ENCODE measurements around the gene ADIPOQ.
"Not testable (repeated sequence)": the region's sequence is repeated elsewhere in the genome, so short reads cannot be mapped to it uniquely, and the experiment has no call there.

ADIPOQ gene

DNA sequence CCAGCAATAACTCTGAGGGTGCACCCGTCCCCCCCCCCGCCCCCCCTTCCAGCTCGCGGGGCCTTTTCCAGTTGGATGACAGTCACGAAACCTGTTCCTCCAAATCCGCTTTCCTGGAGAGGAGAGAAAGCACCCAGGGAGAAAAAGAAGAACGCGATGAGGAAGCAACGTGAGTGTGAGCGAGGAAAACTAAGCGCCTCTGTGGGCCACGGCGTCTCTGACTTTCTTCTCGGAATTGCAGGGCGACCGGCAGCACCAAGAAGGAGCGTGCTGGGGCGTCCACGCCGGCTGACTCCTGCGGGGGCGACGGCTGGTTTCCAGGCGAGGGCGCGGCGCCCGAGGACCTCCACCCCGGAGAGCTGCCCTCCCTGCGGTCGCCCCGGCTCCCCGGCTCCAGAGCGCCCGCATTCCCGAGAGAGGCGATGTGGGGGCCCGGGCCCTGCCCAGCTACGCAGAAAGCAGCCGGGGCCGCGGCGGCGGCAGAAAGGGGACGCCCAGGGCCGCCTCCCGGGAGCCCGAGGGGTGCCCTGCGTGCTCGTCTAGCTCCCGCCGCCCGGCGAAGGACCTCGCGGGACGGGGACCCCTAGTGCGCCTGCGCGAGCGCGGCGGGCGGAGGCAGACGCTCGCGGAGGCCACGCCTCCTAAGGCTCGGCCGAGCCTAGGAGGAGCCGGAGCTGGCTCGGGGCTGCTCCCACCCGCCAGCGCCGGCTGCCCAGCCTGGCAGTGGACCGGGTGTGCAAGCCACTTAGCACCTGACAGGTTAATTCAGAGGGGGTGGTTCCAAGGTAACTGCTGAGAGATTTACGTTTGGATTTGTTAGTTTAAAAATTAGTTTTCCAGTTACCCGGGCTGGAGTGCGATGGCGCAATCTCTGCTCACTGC lies 15.3 kb upstream of the ADIPOQ start:
- DNase-seq, result peak; percentile 93

DNA sequence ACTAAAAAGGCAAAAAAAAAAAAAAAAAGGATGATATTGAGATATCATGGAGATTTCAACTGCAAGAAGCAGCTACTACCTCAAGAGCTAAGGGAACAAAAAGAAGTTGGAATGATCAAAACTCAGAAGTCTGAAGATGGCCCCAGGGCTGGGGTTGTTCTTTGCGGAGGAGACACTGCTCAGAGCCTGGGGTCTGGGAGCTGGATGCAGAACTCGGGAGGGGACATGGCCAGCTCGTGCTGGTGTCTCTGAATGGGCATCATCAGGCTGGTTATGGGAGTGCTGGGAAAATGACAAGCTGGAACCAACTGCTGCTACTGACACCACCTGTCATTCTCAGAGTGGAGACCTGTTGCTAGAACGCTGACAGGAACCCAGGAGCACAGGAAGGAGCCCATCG lies 14.2 kb upstream of the ADIPOQ start:
- DNase-seq, result no peak

DNA sequence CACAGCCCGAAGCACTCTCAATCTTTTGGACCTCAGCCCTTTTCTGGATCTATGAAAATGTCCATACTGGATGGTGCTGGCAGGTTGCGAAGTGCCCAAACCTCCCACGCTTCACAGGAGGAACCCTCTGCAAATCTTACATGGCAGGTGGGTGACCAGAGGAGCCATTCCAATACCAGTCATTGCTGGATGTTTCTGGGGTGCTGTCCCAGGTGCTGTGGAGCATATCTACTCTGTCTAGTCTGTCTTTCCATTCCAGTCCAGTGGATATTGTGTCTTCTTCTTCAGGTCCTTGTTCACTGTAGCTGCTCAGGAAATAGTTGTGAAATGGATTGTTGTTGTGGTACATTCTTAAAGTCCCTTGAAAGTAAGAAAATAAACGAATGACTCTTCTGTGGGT lies 10.7 kb upstream of the ADIPOQ start:
- no peak for DNase-seq

DNA sequence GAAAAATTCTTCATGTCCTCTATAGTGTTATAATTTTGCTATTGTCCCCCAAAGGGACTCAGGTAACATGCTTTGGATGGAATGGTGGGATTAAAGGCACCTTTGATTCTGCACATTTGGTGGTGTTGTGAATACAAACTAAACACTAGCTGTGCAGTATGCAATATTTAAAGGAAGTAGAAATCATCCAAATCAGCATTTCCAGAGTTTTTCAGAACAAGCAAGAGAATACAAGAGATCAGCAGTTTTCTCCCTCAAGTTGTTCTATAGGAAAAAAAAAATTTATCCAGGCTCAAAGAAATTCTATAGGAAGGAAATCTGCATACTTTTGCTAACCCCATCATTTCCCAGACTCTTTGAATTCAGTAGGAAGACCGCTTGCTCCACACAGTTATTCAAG lies 10.2 kb upstream of the ADIPOQ start:
- no peak for DNase-seq

DNA sequence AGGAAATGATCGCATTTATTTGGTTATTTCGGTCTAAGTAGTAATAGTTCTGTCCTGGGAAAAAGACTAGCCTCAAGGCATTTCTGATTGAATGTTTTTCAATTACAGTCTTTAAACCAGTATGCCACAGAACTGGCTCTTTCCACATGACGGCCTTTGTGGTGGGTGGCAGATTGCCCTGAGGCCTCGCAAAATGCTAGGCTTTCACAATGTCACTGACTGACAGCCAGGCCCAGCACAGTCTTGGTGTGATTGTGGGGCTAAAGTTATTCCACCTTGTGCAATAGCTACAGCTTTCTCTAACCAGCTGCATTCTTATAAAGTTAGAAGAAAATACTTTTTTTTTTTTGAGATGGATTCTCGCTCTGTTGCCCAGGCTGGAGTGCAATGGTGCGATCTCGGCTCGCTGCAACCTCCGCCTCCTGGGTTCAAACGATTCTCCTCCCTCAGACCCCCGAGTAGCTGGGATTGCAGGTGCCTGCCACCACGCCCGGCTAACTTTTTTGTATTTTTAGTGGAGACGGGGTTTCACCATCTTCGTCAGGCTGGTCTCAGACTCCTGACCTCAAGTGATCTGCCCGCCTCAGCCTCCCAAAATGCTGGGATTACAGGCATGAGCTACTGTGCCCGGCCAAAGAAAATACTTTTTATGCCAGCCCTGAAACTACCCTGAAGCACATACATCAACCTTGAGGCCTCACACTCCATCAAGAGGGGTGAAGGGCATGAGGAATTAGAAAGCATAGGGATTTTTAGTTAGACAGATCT lies 2.5 kb upstream of the ADIPOQ start:
- DNase-seq, result no peak

DNA sequence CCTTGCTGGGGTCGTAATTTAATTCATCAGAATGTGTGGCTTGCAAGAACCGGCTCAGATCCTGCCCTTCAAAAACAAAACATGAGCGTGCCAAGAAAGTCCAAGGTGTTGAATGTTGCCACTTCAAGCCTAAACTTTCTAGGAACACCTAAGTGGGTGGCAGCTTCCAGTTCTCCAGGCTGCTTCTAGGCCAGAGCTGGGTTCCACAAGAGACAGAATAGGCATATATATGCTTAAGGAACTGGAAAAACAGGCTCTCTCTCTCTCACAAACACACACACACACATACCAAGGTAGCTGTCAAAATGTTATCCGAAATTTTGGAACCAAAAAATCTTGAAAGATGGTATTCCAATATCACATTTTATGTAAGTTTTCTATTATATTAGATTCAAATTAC lies 890 bp upstream of the ADIPOQ start:
- DNase-seq, result no peak

DNA sequence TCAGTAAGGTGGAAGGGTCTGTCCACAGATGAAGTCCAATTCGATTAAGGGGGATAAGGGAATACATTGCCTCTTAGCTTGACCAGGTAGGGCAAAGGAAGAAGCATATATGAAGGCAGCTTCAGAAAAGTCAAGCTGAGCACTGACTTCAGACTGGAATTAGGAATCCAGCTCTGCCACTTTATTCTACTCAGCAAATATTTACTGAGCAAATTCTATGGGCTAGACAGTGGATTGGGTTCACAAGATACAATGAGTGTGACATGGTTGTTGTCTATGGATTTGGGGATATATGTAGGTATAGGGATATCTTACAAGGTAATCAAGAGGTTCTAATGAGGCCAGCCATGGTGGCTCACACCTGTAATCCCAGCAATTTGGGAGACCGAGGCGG lies 526 bp downstream of the ADIPOQ start:
- no peak for DNase-seq

DNA sequence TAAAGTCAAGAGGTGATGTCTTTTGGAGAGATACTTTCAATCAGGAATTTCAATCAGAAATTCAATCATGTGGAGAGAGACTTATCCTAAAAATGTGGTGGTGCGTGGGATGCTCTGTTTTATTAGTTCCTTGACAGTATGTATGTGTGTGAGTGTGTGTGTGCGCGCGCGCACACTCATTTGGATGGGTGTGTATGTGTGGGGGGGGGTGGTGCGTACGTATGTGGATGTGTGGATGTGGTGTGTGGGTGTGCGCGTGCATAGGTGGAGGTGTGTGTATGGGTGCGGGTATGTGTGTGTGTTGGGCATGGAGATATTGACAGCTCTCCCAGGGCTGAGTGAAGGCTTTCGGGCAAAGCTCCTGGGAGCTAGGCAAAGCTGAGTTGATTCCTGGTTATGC lies 2.4 kb downstream of the ADIPOQ start:
- DNase-seq, result no peak

DNA sequence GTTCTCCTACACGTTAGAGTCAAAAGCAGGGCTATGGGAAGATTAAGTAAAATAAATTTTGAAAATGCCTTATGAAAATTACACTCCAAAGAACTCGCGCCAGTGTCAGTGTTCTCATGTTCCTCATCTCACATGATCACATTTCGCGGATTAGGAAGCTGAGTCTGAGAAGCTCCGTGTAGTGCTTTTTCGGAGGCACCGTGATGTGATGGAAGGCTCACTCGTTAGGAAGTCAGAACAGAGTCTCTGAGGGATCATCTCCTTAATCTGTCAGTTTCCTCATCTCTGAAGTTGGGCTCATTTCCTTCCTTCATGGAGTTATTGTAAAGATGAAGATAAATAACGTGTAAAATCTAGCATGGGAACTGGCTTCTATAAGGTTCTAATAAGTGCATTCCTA lies 3.2 kb downstream of the ADIPOQ start:
- no peak for DNase-seq

DNA sequence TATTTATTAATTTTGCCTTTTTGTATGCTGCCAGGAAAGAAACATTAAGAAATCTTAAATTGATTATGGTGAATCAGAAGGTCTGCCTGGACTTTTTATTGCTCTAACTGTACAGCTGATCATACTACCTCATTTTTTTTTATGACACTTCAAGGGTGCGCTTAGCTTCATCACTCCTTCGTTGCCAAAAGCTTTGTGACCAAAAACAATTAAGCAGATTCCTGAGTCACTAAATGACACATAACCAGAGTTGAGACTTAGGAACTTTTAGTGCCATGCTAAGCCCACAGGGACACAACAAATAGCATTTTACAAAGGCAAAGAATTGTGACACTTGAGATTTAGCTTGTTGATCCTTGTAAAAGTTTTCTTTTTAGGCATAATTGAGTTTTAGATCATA lies 4.9 kb downstream of the ADIPOQ start:
- no peak for DNase-seq

DNA sequence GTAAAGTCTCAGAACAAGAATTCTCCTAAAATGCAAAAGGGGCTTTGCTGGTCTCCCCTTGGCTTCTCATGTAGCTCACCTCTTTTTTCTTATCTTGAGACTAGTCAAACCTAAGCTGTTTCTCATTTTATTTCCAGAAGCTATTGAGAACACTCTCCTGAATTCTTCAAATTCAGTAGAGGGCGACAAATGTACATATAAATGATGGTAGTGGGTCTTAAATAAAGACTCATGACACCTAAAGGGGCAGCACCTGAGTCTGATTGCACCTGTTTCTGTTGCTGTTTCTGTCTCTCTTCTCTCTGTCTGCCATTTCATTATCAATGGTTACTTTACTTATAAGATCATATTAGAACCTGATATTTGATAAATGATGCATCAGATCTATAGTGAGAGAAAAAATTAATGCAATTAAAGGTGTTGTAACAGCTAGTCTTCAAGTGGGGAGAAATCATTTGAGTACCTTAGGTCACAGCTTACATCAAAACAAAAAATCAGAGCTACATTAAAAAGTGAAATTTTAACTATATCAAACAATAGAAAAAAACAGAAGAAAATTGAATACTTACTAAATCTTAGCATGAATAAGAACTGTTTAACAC lies 7.0 kb downstream of the ADIPOQ start:
- peak; percentile 76 for DNase-seq

DNA sequence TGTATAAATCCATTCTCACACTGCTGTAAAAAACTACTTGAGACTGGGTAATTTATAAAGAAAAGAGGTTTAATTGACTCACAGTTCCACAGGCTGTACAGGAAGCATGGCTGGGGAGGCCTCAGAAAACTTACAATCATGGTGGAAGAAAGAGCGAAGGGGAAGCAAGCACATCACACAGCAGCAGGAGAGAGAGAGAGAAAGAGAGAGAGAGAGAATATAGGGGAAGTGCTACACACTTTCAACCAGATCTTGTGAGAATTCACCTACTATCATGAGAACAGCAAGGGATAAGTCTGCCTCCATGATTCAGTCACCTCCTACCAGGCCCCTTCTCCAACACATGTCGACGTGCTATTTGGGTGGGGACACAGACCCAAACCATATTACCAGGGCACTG lies 9.3 kb downstream of the ADIPOQ start:
- DNase-seq, result not testable (repeated sequence)

DNA sequence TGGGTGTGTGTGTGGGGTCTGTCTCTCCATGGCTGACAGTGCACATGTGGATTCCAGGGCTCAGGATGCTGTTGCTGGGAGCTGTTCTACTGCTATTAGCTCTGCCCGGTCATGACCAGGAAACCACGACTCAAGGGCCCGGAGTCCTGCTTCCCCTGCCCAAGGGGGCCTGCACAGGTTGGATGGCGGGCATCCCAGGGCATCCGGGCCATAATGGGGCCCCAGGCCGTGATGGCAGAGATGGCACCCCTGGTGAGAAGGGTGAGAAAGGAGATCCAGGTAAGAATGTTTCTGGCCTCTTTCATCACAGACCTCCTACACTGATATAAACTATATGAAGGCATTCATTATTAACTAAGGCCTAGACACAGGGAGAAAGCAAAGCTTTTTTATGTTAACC lies 10.5 kb downstream of the ADIPOQ start:
- DNase-seq, result no peak

DNA sequence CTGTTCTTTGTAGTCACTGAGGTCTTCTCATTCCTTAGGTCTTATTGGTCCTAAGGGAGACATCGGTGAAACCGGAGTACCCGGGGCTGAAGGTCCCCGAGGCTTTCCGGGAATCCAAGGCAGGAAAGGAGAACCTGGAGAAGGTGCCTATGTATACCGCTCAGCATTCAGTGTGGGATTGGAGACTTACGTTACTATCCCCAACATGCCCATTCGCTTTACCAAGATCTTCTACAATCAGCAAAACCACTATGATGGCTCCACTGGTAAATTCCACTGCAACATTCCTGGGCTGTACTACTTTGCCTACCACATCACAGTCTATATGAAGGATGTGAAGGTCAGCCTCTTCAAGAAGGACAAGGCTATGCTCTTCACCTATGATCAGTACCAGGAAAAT lies 11.6 kb downstream of the ADIPOQ start:
- DNase-seq, result no peak

DNA sequence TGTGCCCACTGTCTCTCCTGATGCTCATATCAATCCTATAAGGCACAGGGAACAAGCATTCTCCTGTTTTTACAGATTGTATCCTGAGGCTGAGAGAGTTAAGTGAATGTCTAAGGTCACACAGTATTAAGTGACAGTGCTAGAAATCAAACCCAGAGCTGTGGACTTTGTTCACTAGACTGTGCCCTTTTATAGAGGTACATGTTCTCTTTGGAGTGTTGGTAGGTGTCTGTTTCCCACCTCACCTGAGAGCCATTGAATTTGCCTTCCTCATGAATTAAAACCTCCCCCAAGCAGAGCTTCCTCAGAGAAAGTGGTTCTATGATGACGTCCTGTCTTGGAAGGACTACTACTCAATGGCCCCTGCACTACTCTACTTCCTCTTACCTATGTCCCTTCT lies 12.4 kb downstream of the ADIPOQ start:
- DNase-seq, result no peak

DNA sequence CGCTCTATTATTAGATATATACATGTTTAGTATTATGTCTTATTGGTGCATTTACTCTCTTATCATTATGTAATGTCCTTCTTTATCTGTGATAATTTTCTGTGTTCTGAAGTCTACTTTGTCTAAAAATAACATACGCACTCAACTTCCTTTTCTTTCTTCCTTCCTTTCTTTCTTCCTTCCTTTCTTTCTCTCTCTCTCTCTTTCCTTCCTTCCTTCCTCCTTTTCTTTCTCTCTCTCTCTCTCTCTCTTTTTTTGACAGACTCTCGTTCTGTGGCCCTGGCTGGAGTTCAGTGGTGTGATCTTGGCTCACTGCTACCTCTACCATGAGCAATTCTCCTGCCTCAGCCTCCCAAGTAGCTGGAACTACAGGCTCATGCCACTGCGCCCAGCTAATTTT lies 15.2 kb downstream of the ADIPOQ start:
- DNase-seq, result no peak

DNA sequence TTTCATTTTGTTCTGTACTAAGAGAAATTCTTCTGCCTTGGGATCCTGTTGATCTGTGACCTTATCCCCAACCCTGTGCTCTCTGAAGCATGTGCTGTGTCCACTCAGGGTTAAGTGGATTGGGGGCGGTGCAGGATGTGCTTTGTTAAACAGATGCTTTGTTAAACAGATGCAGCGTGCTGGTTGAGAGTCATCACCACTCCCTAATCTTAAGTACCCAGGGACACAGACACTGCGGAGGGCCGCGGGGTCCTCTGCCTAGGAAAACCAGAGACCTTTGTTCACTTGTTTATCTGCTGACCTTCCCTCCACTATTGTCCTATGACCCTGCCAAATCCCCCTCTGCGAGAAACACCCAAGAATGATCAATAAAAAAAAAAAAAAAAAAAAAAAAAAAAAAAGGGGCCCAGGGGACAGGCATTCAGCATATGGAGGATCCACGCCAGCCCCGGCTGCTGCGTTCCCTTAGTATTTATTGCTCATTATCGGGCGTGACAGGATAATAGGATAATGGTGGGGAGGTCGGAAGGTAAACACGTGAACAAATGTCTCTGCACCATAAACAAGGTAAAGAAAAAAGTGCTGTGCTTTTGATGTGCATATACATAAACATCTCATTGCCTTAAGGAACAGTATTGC lies 22.8 kb downstream of the ADIPOQ start:
- not testable (repeated sequence) for DNase-seq

DNA sequence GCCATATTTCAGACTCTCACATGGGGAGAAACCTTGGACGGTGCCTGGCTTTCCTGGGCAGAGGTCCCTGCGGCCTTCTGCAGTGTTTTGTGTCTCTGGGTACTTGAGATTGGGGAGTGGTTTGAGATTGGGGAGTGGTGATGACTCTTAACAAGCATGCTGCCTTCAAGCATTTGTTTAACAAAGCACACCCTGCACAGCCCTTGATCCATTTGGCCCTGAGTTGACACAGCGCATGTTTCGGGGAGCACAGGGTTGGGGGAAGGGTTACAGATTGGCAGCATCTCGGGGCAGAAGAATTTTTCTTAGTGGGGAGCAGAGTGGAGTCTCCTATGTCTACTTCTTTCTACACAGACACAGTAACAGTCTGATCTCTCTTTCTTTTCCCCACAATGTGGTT lies 23.6 kb downstream of the ADIPOQ start:
- DNase-seq, result not testable (repeated sequence)

DNA sequence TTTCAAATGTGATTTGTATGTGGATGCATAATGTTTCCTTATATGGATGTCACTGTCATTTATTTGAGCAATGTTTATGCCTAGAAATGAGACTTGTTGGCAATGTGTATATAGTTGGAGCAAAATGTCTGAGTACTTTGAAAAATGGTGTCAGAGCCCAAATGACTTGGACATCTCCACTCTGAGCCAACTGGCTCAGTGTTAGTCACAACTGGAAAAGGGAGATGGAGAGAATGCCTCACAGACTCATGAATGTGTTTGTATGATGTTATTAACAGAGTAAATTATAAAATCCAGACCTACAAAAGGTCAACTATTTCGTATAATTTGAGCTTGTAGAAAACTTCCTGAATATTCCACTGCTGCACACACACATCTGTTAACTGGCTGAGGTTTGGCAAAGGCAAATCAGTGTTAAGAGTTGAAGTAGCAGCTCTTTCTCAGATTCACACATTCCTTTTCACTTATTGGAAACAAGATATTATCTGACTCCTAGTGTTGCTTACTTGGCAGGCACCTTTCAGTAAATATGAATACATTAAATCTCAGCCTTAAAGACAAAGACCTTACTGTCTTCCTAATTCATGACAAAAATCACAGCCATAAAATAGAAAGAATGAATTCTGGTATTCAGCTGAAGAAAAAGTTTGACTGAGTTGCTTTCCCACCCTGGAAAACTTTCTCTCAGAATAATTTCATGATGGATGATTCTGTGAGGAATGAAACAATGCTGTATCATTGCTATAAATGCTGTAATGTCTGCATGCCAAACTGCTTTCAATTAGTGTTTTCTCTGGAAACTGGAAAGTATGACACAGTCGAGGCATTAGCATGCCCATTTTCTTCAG lies 27.0 kb downstream of the ADIPOQ start:
- no peak for DNase-seq

DNA sequence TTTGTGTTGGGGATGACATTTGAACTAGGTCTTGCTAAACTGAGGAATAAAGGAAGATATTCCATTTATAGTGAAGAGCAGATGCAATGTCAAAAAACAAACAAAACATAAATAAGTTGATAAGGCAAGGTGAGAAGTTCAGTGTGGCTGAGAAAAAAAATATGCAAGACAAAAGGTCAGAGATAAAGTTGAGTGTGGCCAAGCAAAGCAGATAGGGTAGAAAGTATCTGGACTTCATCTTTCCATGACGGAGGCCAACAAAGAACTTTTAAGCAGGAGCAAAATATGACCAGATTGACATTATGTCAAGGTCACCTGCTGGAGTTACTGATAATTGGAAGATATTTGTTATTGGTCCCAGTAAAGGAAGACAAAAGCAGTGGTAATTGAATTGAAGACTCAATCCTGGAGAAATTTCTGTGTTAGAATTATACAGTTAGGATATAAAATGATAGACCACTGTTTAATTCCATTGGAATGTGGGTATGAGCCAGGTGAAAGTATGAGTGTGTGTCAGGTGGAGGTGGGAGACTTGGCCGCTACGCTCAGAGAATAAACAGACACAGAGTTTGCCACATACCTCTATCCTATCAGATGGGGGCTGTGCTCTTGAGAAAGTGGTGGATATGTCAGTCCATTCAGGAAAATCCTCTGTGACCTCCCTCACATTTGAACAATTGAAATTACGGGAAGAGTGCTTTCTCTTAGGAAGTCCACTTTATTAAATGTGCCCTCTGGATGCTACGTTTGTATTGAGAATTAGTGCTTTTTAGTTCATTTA lies 28.1 kb downstream of the ADIPOQ start:
- no peak for DNase-seq

DNA sequence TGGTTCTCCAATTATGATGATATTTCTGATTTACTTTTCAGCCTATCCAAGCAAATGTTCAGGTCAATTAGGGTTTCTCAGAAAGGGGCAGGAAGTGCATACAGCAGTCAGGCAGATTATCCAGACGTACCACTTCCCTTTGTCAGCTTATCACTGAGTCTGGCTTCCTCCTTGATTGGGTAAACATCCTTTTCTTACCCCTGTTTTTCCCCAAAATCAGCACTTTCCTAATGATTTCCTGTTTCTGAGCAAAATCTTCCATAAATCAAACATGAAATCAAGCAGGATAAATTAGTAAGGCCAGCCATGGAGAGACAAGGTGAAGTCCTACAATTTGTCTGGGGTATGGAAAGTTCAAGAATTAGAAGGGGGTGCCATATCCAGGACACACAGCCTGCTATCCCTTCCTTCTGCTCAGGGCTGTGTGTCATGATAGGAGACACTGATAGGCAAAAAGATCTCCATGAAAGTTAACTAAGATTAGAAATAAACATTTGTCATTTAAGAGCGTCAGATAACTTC lies 29.0 kb downstream of the ADIPOQ start:
- no peak for DNase-seq
